GM19239 (cell line): ENCODE measurements around the gene PAF1.

Source experiments
- DNase-seq: peaks from one replicate; pipeline ENCODE4 v3.0.0; 2011; ENCODE audit warnings: low spot score; ENCODE audit not compliant: insufficient read length
- FAIRE-seq: peaks from 2 replicates; lab custom pipeline; 2011; peaks lifted over from hg19 to GRCh38; lab: Jason Lieb, UNC

The PAF1 gene

DNA sequence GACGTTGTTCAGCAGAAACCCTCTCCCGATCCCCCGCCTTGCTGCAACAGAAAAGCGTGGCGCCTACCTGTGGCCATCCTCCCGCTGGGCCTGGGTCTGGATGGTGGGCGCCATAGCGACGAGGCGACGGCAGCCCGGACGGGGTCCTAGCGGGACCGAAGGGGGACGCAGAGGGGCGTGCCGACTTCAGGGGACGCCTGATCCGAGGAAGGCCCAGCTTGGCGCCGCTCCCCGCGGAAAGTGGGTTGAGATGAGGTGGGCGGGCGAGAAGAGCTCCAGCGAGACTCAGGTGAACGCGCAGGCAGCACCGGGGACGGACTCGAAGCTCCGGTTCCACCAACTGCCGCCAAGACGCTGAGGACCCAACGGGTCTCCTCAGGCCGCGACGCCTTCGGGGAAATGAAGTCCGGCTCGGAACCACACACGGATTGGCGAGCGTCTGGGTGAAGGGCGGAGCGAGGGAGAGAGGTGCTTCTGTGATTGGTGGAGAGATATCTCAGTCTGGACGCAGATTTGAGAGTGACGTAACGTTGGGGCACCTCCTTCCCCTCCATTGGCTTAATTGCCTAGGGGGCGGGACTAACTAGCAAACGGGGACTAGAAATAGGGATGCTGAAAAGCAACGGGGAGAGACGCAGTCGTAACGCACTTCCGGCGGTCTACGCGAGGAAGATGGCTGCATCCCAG lies at the start of gene PAF1, which contains the start of gene MED29:
TSS of gene PAF1 (minus strand) at position 356 of the 687 bp plus-strand sequence. CDS start at position 114, 242 bp downstream.
TSS of gene MED29 (plus strand) at position 628 of the 687 bp plus-strand sequence. CDS start at position 673, 45 bp downstream.
- peak; percentile 97 for DNase-seq
- FAIRE-seq: peak; percentile 100

GRCh38 chr19:39438270-39438934 lies 47.5 kb upstream of the PAF1 start:
- no peak for FAIRE-seq
- no peak for DNase-seq

GRCh38 chr19:39436350-39436716 lies 45.4 kb upstream of the PAF1 start:
- FAIRE-seq: no peak
- DNase-seq: no peak

- FAIRE-seq: peak; percentile 97
- DNase-seq: peak; percentile 73
These were observed 44.8 kb upstream of the PAF1 start, which contains the start of gene RPS16 for GRCh38 chr19:39435499-39436349. Gene RPS16, minus strand, starts transcription at chr19:39435949. Its CDS starts 54 bp downstream, at chr19:39435895.

GRCh38 chr19:39434123-39435076 lies 43.5 kb upstream of the PAF1 start:
- FAIRE-seq (no peak), DNase-seq (no peak)

DNA sequence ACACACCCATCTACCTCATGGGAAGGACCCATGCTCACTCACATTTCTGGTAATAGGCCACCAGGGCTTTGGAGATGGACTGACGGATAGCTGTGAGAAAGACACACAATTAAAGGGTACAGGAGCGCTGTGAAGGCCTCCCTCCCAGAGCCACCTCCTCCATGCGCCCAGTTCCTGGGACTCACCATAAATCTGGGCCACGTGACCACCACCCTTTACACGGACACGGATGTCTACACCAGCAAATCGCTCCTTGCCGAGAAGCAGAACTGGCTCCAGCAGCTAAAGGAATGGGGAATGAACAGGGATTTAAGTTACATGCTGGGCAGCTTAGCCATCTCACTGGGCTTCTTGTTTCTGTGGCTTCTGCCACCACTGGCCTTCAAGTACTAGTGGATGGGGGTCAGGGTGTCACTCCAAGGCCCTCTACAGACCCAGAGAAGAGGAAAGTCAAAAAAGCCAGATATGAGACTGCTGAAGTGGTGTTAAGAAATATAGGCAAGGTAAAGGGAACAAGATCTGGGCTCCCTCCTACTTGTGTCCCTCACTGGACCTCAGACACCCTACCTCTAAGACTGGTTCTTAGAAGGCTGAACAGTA lies 42.7 kb upstream of the PAF1 start:
- DNase-seq (no peak), FAIRE-seq (no peak)

GRCh38 chr19:39432677-39433025 lies 41.7 kb upstream of the PAF1 start:
- DNase-seq (no peak), FAIRE-seq (no peak)

DNA sequence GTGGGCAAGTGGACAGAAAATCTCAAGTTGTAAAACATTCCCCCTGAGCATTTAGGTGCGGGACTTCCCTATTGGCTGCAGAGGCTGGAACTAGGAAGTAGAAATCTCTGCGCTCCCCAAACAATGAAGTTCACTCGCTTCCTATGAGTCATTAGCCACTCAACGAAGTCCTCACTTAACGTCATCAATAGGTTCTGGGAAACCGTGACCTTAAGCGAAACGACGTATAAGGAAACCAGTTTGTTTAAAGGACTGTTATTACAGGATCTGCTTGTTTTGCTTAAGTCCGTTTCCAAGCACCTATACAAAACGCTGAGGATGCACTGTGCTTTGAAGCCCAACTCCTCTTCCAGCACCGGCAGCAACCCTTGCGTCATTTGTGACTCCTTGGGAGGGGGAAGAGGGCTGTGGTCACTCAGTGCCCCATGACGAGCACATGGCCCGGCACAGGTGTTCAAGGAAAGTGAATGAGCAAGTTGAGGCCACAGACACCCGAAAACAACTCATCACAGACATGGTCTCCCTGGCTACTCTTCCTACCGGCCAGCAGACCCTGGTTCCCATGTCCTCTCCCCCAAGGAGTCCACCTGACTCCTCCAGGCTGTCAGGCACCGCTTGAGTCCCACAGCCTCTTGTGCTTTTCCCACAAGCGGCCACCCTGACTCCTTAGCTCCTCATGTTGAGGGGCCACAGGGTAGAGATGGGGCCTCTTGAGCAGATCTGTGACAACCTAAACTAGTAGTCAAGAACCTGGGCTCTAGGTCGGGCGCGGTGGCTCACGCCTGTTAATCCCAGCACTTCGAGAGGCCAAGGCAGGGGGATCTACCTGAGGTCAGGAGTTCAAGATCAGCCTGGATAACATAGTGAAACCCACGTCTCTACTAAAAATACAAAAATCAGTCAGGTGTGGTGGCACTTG lies 40.0 kb upstream of the PAF1 start:
- DNase-seq (no peak), FAIRE-seq (peak; percentile 90)

DNA sequence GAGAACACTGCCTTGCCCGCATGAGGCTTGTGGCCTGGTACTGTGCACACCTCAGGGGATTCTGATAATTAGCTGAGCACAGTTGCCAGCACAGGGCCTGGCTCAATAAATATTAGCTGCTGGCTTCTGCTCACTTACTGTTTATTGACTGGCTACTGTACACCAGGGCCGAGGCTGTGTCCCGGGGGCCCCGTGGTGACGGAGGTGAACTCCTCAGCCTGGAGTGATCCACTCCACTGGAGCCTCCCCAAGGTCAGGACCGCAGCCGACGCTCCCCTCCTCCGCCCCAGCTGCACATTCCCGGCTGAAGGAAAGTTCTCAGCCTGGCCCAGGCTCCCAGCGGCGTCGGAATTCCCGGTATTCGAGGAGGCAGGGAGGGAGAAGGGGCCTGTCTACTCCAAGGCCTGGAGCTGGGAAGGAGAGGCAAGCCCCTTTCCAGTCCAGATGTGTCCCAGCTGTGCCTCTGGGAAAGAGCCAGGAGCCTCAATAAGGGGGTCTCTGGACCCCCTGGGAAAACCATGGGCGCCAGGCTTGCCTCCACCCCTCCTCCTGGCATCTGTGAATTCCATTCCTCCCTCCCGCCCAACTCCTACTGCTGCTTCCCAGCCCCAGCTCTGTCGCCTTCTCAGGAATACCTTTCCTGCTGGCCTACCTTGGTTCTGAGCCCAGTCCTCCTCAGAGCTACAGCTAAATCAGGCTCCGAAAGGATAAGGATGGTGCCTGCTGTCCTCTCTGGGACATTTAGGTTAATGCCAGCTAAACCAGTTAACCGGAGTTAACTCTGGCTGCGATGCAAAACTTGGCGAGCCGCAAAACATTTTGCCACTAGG lies 37.6 kb upstream of the PAF1 start:
- FAIRE-seq (no peak), DNase-seq (no peak)

DNA sequence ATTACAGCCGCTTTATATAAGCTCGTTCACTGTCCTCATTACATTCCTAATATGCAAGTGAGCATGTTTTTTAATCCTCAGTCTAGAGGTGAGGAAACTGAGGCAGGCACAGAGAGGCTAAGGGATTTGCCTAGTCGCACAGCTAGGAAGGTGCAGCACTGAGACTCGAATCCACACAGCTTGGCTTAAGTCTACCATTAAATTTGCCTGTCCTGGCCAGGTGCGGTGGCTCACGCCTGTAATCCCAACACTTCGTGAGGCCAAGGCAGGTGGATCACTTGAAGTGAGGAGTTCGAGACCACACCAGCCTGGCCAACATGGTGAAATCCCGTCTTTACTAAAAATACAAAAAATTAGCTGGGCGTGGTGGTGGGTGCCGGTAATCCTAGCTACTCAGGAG lies 36.8 kb upstream of the PAF1 start:
- FAIRE-seq (no peak), DNase-seq (no peak)

DNA sequence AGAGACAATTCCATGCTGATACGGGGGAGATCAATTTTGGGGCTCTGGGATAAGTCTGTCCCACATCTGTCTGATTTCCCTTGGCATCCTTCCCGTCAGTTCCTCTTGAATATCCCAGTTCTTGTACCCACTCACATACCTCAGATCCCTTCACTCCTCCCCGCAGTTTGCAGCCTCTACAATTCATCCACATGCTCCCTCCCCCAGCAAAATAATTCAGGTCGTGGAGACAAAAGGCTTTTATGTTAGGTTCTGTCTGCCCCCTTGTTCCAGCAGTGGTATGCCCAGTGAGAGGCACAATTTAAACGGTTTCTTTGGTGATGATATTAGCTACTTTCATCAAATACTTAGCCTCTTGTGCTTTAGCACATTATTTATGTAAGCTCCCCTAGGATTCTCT lies 35.3 kb upstream of the PAF1 start:
- FAIRE-seq (no peak), DNase-seq (no peak)

DNA sequence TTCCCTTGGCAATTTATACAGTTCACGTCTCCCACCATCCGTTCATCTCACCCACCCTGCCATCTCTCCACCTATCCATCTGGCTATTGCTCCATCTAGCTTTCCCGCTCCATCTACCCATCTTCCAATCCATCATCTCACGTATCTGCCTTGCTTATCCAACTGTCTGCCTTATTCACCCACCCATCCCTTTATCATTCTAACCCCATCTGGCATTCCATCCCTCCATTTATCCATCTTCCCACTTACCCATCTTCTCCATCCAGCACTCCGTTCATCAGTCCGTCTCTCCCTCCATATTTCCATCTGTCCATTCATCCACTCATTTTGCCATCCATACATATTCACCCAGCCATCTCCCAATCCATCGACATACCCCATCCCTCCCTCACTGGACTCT lies 34.8 kb upstream of the PAF1 start:
- FAIRE-seq: no peak
- DNase-seq: no peak

DNA sequence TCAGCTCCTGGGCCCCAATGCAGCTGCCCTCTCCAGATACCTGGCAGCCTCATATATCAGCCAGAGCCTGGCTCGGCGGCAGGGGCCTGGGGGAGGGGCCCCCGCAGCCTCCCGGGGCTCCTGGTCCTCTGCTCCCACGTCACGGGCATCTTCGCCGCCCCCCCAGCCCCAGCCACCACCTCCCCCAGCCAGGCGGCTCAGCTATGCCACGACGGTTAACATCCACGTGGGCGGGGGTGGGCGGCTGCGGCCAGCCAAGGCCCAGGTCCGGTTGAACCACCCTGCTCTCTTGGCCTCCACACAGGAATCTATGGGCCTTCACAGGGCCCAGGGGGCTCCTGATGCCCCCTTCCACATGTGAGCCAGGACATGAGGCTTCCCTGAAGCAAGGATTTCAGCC lies 34.0 kb upstream of the PAF1 start:
- DNase-seq: no peak
- FAIRE-seq: no peak

DNA sequence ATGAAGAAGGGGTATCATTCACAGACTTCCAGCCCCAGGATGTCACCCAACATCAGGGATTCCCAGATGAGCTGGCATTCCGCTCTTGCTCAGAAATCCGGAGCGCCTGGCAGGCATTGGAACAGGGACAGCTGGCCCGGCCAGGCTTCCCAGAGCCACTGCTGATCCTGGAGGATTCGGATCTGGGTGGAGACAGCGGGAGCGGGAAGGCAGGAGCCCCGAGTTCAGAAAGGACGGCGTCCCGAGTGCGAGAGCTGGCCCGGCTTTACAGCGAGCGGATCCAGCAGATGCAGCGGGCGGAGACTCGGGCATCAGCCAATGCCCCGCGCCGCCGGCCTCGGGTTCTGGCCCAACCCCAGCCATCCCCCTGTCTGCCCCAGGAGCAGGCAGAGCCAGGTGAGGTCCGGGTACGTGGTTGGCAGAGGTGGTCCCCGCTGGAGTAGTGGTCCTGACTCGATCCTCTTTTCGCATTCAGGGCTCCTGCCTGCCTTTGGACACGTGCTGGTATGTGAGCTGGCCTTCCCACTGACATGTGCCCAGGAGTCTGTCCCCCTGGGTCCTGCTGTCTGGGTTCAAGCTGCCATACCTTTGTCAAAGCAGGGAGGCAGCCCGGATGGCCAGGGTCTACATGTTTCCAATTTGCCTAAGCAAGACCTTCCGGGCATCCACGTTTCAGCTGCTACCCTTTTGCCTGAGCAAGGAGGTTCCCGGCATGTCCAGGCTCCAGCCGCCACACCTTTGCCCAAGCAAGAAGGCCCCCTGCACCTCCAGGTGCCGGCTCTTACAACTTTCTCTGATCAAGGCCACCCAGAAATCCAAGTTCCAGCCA lies 32.6 kb upstream of the PAF1 start:
- FAIRE-seq: no peak

DNA sequence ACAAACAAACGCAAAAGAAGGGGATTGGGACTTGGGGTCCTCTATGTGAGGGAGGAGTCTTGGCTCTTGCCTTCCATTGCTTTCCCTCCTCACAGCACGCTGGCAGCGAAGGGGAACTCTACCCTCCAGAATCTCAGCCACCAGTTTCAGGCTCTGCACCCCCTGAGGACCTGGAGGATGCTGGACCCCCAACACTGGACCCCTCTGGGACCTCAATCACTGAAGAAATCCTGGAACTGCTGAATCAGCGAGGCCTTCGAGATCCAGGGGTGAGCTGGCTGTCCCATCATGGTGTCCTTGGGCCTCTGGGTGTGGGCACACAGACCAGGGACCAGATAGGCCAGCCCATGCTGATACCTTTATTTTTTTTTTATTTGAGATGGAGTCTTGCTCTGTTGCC lies 31.1 kb upstream of the PAF1 start:
- DNase-seq (peak; percentile 4), FAIRE-seq (no peak)

More for the DNA sequence above, 32.6 kb upstream of the PAF1 start:
- peak; percentile 1 for DNase-seq

- DNase-seq: no peak
- no peak for FAIRE-seq
These were observed 29.9 kb upstream of the PAF1 start for GRCh38 chr19:39420769-39421168.

DNA sequence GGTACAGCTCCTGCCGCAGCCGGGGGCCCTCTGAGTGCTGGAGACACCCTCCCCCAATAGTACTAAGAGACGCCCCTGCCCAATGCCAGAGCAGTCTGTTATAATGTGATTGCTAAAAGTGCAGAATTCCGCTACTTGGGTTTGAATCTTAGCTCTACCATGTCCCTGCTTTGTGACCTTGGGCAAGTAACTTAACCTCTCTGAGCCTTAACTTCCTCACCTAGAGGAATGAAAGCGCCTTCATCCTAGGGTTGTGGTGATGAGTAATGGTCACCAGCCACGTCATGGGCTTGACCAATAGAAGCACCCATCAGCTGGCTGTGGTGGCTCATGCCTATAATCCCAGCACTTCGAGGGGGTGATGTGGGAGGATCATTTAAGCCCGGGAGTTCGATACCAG lies 28.1 kb upstream of the PAF1 start:
- DNase-seq: no peak
- no peak for FAIRE-seq
